HG03558 (cell line): ENCODE results near the gene C6orf120.

Source experiments
- ATAC-seq: cut with Tn5 transposase; IDR thresholded peaks from one replicate; pipeline ENCODE4 v1.9.1; 2021; ENCODE audit warnings: moderate number of reproducible peaks; ENCODE audit not compliant: unreplicated experiment; ENCODE audit errors: extremely low read depth

Gene C6orf120

GRCh38 chr6:169701954-169702839 is at the start of gene C6orf120, which contains the start of gene WDR27:
TSS of gene C6orf120 (plus strand) at chr6:169702126. CDS start at chr6:169702460, 334 bp downstream.
TSS of gene WDR27 (minus strand) at chr6:169702029. CDS start at chr6:169689005, 13,024 bp downstream.
- ATAC-seq: peak; percentile 95

- no peak for ATAC-seq
Measured at GRCh38 chr6:169652896-169653295, 49.0 kb upstream of the C6orf120 start.

GRCh38 chr6:169653691-169654090 is 48.2 kb upstream of the C6orf120 start:
- ATAC-seq: no peak

- peak; percentile 88 for ATAC-seq
Measured at GRCh38 chr6:169654598-169655391, 47.1 kb upstream of the C6orf120 start.

GRCh38 chr6:169656546-169657283 is 45.2 kb upstream of the C6orf120 start:
- ATAC-seq: no peak

- ATAC-seq: no peak
Measured at GRCh38 chr6:169657284-169657610, 44.7 kb upstream of the C6orf120 start.

- ATAC-seq: no peak
Measured at GRCh38 chr6:169659820-169660610, 41.9 kb upstream of the C6orf120 start.

GRCh38 chr6:169660751-169661390 is 41.1 kb upstream of the C6orf120 start:
- no peak for ATAC-seq

GRCh38 chr6:169661391-169661756 is 40.6 kb upstream of the C6orf120 start:
- ATAC-seq: no peak

GRCh38 chr6:169663468-169663867 is 38.5 kb upstream of the C6orf120 start:
- no peak for ATAC-seq

- ATAC-seq: no peak
Measured at GRCh38 chr6:169664227-169664626, 37.7 kb upstream of the C6orf120 start.

- ATAC-seq: no peak
Measured at GRCh38 chr6:169665289-169665688, 36.6 kb upstream of the C6orf120 start.

GRCh38 chr6:169666441-169666840 is 35.5 kb upstream of the C6orf120 start:
- no peak for ATAC-seq

- ATAC-seq: no peak
Measured at GRCh38 chr6:169667716-169668115, 34.2 kb upstream of the C6orf120 start.

GRCh38 chr6:169668203-169668847 is 33.6 kb upstream of the C6orf120 start:
- no peak for ATAC-seq

- ATAC-seq: no peak
Measured at GRCh38 chr6:169669147-169669546, 32.8 kb upstream of the C6orf120 start.

- ATAC-seq: no peak
Measured at GRCh38 chr6:169669889-169670288, 32.0 kb upstream of the C6orf120 start.

- no peak for ATAC-seq
Measured at GRCh38 chr6:169671563-169671962, 30.4 kb upstream of the C6orf120 start.

GRCh38 chr6:169675011-169675410 is 26.9 kb upstream of the C6orf120 start:
- ATAC-seq: no peak
